IgD-negative memory B cell (primary cell): ENCODE data around the gene HINT3. TPM values are rescaled to one million over a fixed set of nuclear protein-coding genes. Genes with fewer than 3 reads are reported as not detected.
"Not testable (repeated sequence)": the region's sequence is repeated elsewhere in the genome, so short reads cannot be mapped to it uniquely, and the experiment has no call there.

Experiments
- H3K27ac Mint-ChIP-seq, 3 donors: one replicate each; pipeline ENCODE4 v1.8.0; 2020 to 2022; ENCODE audit warnings: mild to moderate bottlenecking in 3 of 3, mixed read lengths in 3 of 3, moderate library complexity in 1 of 3
- H3K27me3 Mint-ChIP-seq: one replicate; pipeline ENCODE4 v1.8.0; 2021; ENCODE audit warnings: mixed read lengths
- H3K36me3 Mint-ChIP-seq: one replicate; pipeline ENCODE4 v1.8.0; 2020; ENCODE audit warnings: mild to moderate bottlenecking, mixed read lengths
- H3K4me1 Mint-ChIP-seq, 3 donors: one replicate each; pipeline ENCODE4 v1.8.0; 2020 to 2022; ENCODE audit warnings: mixed read lengths in 3 of 3, mild to moderate bottlenecking in 1 of 3
- H3K4me3 Mint-ChIP-seq, 4 donors: one replicate each; pipeline ENCODE4 v1.8.0; 2020 to 2022; ENCODE audit warnings: mild to moderate bottlenecking in 4 of 4, mixed read lengths in 4 of 4, moderate library complexity in 3 of 4
- H3K9me3 Mint-ChIP-seq, 3 donors: one replicate each; pipeline ENCODE4 v1.8.0; 2020 to 2021; ENCODE audit warnings: mixed read lengths in 3 of 3, mild to moderate bottlenecking in 1 of 3
- polyA plus RNA-seq: library from polyadenylated mRNA; unstranded; fragments of 300-500 nt; fragmentation: Illumina TruSeq; gene quantifications from one replicate; pipeline ENCODE4 v1.2.3, GENCODE V29; 2021

The HINT3 gene
- polyA plus RNA-seq, 1 donor from 2014 or later: 13.3 TPM

- H3K9me3 Mint-ChIP-seq: no peaks in the 10 kb centered on the region
- H3K36me3 Mint-ChIP-seq: no peaks in the 10 kb centered on the region
- H3K27ac Mint-ChIP-seq: peak overlapping the region in 2 of 3 donors; percentile 5 to 69
- H3K27me3 Mint-ChIP-seq: no peaks in the 10 kb centered on the region
- peak overlapping the region in 1 of 4 donors; percentile 34 for H3K4me3 Mint-ChIP-seq
- H3K4me1 Mint-ChIP-seq: peaks cover 16 to 22% (median 17%) of the 10 kb centered on the region in 3 donors
Observed at GRCh38 chr6:125989631-125990030, 33.1 kb downstream of the HINT3 start.

- peak overlapping the region in 1 of 4 donors; percentile 18 for H3K4me3 Mint-ChIP-seq
- H3K27ac Mint-ChIP-seq: no peak overlapping the region
Observed at GRCh38 chr6:125991653-125992052, 35.1 kb downstream of the HINT3 start.

GRCh38 chr6:125994670-125995488, 38.3 kb downstream of the HINT3 start:
- peaks cover 4% of the 10 kb centered on the region for H3K36me3 Mint-ChIP-seq
- no peak overlapping the region for H3K27ac Mint-ChIP-seq
- peaks cover 16 to 23% (median 18%) of the 10 kb centered on the region in 3 donors for H3K4me1 Mint-ChIP-seq
- H3K9me3 Mint-ChIP-seq: no peaks in the 10 kb centered on the region
- no peaks in the 10 kb centered on the region for H3K27me3 Mint-ChIP-seq
- no peak overlapping the region for H3K4me3 Mint-ChIP-seq

More at GRCh38 chr6:125991653-125992052, 35.1 kb downstream of the HINT3 start:
- H3K36me3 Mint-ChIP-seq: peaks cover 2% of the 10 kb centered on the region
- no peaks in the 10 kb centered on the region for H3K9me3 Mint-ChIP-seq
- H3K27me3 Mint-ChIP-seq: no peaks in the 10 kb centered on the region
- peaks cover 21 to 28% (median 24%) of the 10 kb centered on the region in 3 donors for H3K4me1 Mint-ChIP-seq

GRCh38 chr6:125995972-125996580, 39.5 kb downstream of the HINT3 start:
- Mint-ChIP-seq H3K4me1 (peaks cover 14 to 21% (median 15%) of the 10 kb centered on the region in 3 donors), H3K27me3 (no peaks in the 10 kb centered on the region), H3K36me3 (peaks cover 6% of the 10 kb centered on the region), H3K9me3 (no peaks in the 10 kb centered on the region), H3K4me3 (peak overlapping the region in 3 of 4 donors; percentile 67 to 93 (median 78)), H3K27ac (peak overlapping the region in 1 of 3 donors; percentile 43)

- H3K27me3 Mint-ChIP-seq: no peaks in the 10 kb centered on the region
- H3K27ac Mint-ChIP-seq: no peak overlapping the region
- peaks cover 0 to 1% (median 1%) of the 10 kb centered on the region in 3 donors for H3K4me1 Mint-ChIP-seq
- H3K9me3 Mint-ChIP-seq: no peaks in the 10 kb centered on the region
- no peak overlapping the region for H3K4me3 Mint-ChIP-seq
- peaks cover 10% of the 10 kb centered on the region for H3K36me3 Mint-ChIP-seq
Observed at GRCh38 chr6:126002755-126003679, 46.4 kb downstream of the HINT3 start.

GRCh38 chr6:126007800-126008199, 51.2 kb downstream of the HINT3 start:
- Mint-ChIP-seq H3K27ac (no peak overlapping the region), H3K4me3 (no peak overlapping the region), H3K36me3 (peaks cover 16% of the 10 kb centered on the region), H3K27me3 (no peaks in the 10 kb centered on the region), H3K9me3 (no peaks in the 10 kb centered on the region), H3K4me1 (no peaks in the 10 kb centered on the region)

GRCh38 chr6:126010040-126010439, 53.5 kb downstream of the HINT3 start:
- no peaks in the 10 kb centered on the region for H3K9me3 Mint-ChIP-seq
- H3K27me3 Mint-ChIP-seq: no peaks in the 10 kb centered on the region
- H3K36me3 Mint-ChIP-seq: peaks cover 15% of the 10 kb centered on the region
- H3K4me1 Mint-ChIP-seq: no peaks in the 10 kb centered on the region
- no peak overlapping the region for H3K27ac Mint-ChIP-seq
- no peak overlapping the region for H3K4me3 Mint-ChIP-seq

- Mint-ChIP-seq H3K27ac (no peak overlapping the region), H3K27me3 (no peaks in the 10 kb centered on the region), H3K9me3 (no peaks in the 10 kb centered on the region), H3K4me1 (no peaks in the 10 kb centered on the region), H3K4me3 (no peak overlapping the region), H3K36me3 (peaks cover 27% of the 10 kb centered on the region)
Observed at GRCh38 chr6:126015863-126016262, 59.3 kb downstream of the HINT3 start.

- no peaks in the 10 kb centered on the region for H3K27me3 Mint-ChIP-seq
- H3K36me3 Mint-ChIP-seq: peaks cover 27% of the 10 kb centered on the region
- H3K9me3 Mint-ChIP-seq: no peaks in the 10 kb centered on the region
- H3K27ac Mint-ChIP-seq: no peak overlapping the region
- no peak overlapping the region for H3K4me3 Mint-ChIP-seq
- no peaks in the 10 kb centered on the region for H3K4me1 Mint-ChIP-seq
Observed at GRCh38 chr6:126016591-126016990, 60.0 kb downstream of the HINT3 start.

- Mint-ChIP-seq H3K36me3 (peaks cover 29% of the 10 kb centered on the region), H3K9me3 (no peaks in the 10 kb centered on the region), H3K4me1 (no peaks in the 10 kb centered on the region), H3K4me3 (no peak overlapping the region), H3K27ac (no peak overlapping the region), H3K27me3 (no peaks in the 10 kb centered on the region)
Observed at GRCh38 chr6:126017668-126018067, 61.1 kb downstream of the HINT3 start.

- Mint-ChIP-seq H3K4me1 (no peaks in the 10 kb centered on the region), H3K4me3 (no peak overlapping the region), H3K9me3 (no peaks in the 10 kb centered on the region), H3K36me3 (peaks cover 27% of the 10 kb centered on the region), H3K27ac (peak overlapping the region in 1 of 3 donors; percentile 18), H3K27me3 (no peaks in the 10 kb centered on the region)
Observed at GRCh38 chr6:126020305-126021050, 63.9 kb downstream of the HINT3 start.

GRCh38 chr6:126023474-126023873, 66.9 kb downstream of the HINT3 start:
- not testable (repeated sequence) for H3K27ac Mint-ChIP-seq, H3K27me3 Mint-ChIP-seq, H3K4me1 Mint-ChIP-seq, H3K4me3 Mint-ChIP-seq, H3K9me3 Mint-ChIP-seq
- H3K36me3 Mint-ChIP-seq: peaks cover 26% of the 10 kb centered on the region

- no peaks in the 10 kb centered on the region for H3K4me1 Mint-ChIP-seq
- no peak overlapping the region for H3K27ac Mint-ChIP-seq
- H3K27me3 Mint-ChIP-seq: no peaks in the 10 kb centered on the region
- peaks cover 13% of the 10 kb centered on the region for H3K36me3 Mint-ChIP-seq
- H3K9me3 Mint-ChIP-seq: no peaks in the 10 kb centered on the region
- no peak overlapping the region for H3K4me3 Mint-ChIP-seq
Observed at GRCh38 chr6:126026001-126026400, 69.4 kb downstream of the HINT3 start.

GRCh38 chr6:126027601-126028000, 71.0 kb downstream of the HINT3 start:
- H3K36me3 Mint-ChIP-seq: peaks cover 10% of the 10 kb centered on the region

More at GRCh38 chr6:126027601-126028000, 71.0 kb downstream of the HINT3 start:
- no peaks in the 10 kb centered on the region for H3K27me3 Mint-ChIP-seq
- no peak overlapping the region for H3K4me3 Mint-ChIP-seq
- H3K27ac Mint-ChIP-seq: no peak overlapping the region
- no peaks in the 10 kb centered on the region for H3K9me3 Mint-ChIP-seq
- no peaks in the 10 kb centered on the region for H3K4me1 Mint-ChIP-seq
